SK-N-MC (cell line): ENCODE results near the gene SEMA5A.

ENCODE experiments used
- EZH2 ChIP-seq: fragments of 200-600 bp; sonication (generic); IDR thresholded peaks from one replicate; pipeline ENCODE4 v1.6.1; 2017; ENCODE audit warnings: antibody characterized with exemption
- FOXP2 ChIP-seq: optimal IDR thresholded peaks from 2 replicates; pipeline ENCODE3; 2011; ENCODE audit warnings: mild to moderate bottlenecking, moderate library complexity; ENCODE audit not compliant: insufficient read depth; ENCODE audit errors: extremely low read length, control extremely low read depth
- POLR2AphosphoS5 ChIP-seq: IDR thresholded peaks from 2 replicates; pipeline ENCODE4 v1.6.1; 2012; ENCODE audit warnings: mild to moderate bottlenecking, low read depth, low read length, borderline replicate concordance

DNA sequence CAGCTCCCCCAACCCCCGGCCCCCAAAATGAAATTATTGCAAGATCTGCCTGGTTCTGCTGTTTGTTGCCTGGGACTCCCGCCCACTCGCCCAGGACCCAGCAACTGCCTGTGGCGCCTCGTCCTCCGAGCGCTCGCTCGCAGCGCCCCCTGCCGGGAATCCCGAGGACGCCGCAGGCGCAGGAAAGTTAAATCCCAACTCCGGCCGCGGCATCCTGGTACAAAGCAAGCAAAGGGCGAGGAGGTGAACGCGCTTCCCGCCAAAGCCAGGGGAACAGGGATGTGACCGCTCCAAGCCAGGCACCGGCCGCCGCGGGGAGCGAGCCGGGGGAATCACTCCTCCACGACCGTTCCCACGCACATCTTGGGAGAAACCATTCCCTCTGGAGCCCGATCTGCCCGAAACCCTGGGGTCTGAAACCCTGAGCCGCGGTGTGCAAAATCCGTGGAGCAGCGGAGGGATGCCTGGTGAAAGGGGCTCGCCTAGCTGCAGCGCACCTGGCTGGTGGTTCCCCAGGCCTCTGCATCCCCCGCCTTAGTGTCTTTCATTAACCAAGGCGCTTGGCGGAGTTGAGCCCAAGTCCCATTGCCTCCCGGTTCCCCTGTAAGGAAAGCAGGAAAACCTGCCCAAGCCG lies 1.3 kb downstream of the SEMA5A start:
- peak; percentile 84 for TF ChIP-seq EZH2
- TF ChIP-seq POLR2AphosphoS5, result no peak
- TF ChIP-seq FOXP2, result no peak
